Astrocyte of the cerebellum (primary cell): ENCODE data around the gene ITGAD.

Experiments
- DNase-seq: peaks from one replicate; pipeline ENCODE4 v3.0.0-alpha.2; 2011; ENCODE audit warnings: low read depth
- H3K4me3 ChIP-seq: 2 replicates; pipeline ENCODE4 v1.5.1; 2011; ENCODE audit warnings: mild to moderate bottlenecking, low read depth, low read length, moderate library complexity
- in situ Hi-C: cut with HindIII; loops from 2 replicates; pipeline ENCODE4 v1.10.0; 2017; ENCODE audit warnings: low sequenced_read_pairs
- TF ChIP-seq, protein P1 (sequence below): IDR thresholded peaks from 2 replicates; pipeline ENCODE4 v1.5.1; 2012; ENCODE audit warnings: low read length, low read depth, moderate library complexity, mild to moderate bottlenecking; ENCODE audit errors: missing control alignments

ITGAD gene

DNA sequence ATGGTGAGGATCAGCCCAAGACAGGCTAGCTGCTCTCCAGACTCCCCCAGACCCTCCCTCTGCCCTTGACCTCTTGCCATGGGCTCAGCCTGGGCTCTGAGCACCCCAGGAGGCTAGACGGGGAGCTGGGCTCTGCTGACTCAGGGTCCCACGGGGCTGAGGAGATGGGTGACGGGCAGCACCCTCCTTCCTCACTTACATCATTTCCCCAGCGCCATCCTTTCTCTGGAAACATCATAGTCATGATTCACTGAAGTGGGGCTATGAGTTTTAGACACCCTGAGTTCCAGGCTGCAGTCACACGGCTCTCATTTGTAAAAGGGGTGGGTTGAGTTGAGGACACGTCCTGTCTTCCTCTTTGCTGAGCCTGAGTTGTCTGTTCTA is 41.2 kb upstream of the ITGAD start:
- TF ChIP-seq, protein P1, sequence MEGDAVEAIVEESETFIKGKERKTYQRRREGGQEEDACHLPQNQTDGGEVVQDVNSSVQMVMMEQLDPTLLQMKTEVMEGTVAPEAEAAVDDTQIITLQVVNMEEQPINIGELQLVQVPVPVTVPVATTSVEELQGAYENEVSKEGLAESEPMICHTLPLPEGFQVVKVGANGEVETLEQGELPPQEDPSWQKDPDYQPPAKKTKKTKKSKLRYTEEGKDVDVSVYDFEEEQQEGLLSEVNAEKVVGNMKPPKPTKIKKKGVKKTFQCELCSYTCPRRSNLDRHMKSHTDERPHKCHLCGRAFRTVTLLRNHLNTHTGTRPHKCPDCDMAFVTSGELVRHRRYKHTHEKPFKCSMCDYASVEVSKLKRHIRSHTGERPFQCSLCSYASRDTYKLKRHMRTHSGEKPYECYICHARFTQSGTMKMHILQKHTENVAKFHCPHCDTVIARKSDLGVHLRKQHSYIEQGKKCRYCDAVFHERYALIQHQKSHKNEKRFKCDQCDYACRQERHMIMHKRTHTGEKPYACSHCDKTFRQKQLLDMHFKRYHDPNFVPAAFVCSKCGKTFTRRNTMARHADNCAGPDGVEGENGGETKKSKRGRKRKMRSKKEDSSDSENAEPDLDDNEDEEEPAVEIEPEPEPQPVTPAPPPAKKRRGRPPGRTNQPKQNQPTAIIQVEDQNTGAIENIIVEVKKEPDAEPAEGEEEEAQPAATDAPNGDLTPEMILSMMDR = no peak
- no peak for DNase-seq
- no peak overlapping the region for H3K4me3 ChIP-seq
- in situ Hi-C loops = no loop called here

GRCh38 chr16:31352376-31353115 is 40.6 kb upstream of the ITGAD start:
- TF ChIP-seq, protein P1 = no peak
- DNase-seq = no peak
- in situ Hi-C loops = no loop called here
- no peak overlapping the region for H3K4me3 ChIP-seq

- TF ChIP-seq, protein P1 = no peak
- no peak for DNase-seq
- H3K4me3 ChIP-seq = no peak within 1 kb of the TSS
- in situ Hi-C loops = no loop called here
Measured at GRCh38 chr16:31354394-31355291, 38.5 kb upstream of the ITGAD start, which contains the start of gene ITGAX. ITGAX (plus strand) TSS chr16:31355176; CDS start chr16:31355255, 79 bp downstream.

GRCh38 chr16:31355431-31356100 is 37.6 kb upstream of the ITGAD start:
- DNase-seq = no peak
- TF ChIP-seq, protein P1 = no peak
- no peak overlapping the region for H3K4me3 ChIP-seq
- in situ Hi-C loops = no loop called here

GRCh38 chr16:31356566-31357323 is 36.4 kb upstream of the ITGAD start:
- TF ChIP-seq, protein P1 = no peak
- no peak overlapping the region for H3K4me3 ChIP-seq
- in situ Hi-C loops = no loop called here
- no peak for DNase-seq
